Fibroblast of skin of left quadriceps (primary cell): ENCODE measurements around the gene TOMM34.
A peak's percentile ranks its signal among the peaks of the same experiment; 100 is the strongest.

Source experiments
- DNase-seq, 2 experiments: peaks; one replicate each; pipeline ENCODE4 v3.0.0-alpha.2; 2013; ENCODE audit warnings: low read depth in 2 of 2

The TOMM34 gene

GRCh38 chr20:44963325-44964215, 3.4 kb upstream of the TOMM34 start:
- no peak for DNase-seq

GRCh38 chr20:44962483-44962882, 2.3 kb upstream of the TOMM34 start:
- DNase-seq: no peak

- peak in 1 of 2 experiments; percentile 18 for DNase-seq
These were observed 1.7 kb upstream of the TOMM34 start for GRCh38 chr20:44961870-44962267.

- no peak for DNase-seq
These were observed 1.0 kb upstream of the TOMM34 start for GRCh38 chr20:44961011-44961869.

- peak in 1 of 2 experiments; percentile 11 for DNase-seq
These were observed 527 bp downstream of the TOMM34 start for GRCh38 chr20:44959638-44960102.

- no peak for DNase-seq
These were observed 1.0 kb downstream of the TOMM34 start for GRCh38 chr20:44959082-44959637.

- no peak for DNase-seq
These were observed 1.9 kb downstream of the TOMM34 start for GRCh38 chr20:44958276-44958675.

GRCh38 chr20:44956410-44956809, 3.8 kb downstream of the TOMM34 start:
- DNase-seq: no peak

GRCh38 chr20:44955270-44955669, 4.9 kb downstream of the TOMM34 start:
- no peak for DNase-seq

- DNase-seq: no peak
These were observed 6.0 kb downstream of the TOMM34 start for GRCh38 chr20:44954211-44954610.

- no peak for DNase-seq
These were observed 7.5 kb downstream of the TOMM34 start for GRCh38 chr20:44952731-44953130.

GRCh38 chr20:44950368-44950767, 9.8 kb downstream of the TOMM34 start:
- no peak for DNase-seq

- DNase-seq: no peak
These were observed 11.7 kb downstream of the TOMM34 start for GRCh38 chr20:44948513-44948912.

- DNase-seq: no peak
These were observed 12.1 kb downstream of the TOMM34 start for GRCh38 chr20:44948107-44948506.

GRCh38 chr20:44946271-44946852, 13.8 kb downstream of the TOMM34 start:
- no peak for DNase-seq

- DNase-seq: no peak
These were observed 14.9 kb downstream of the TOMM34 start for GRCh38 chr20:44945261-44945660.

GRCh38 chr20:44943828-44944227, 16.4 kb downstream of the TOMM34 start:
- no peak for DNase-seq

GRCh38 chr20:44942264-44942973, 17.8 kb downstream of the TOMM34 start:
- DNase-seq: no peak

- no peak for DNase-seq
These were observed 19.0 kb downstream of the TOMM34 start for GRCh38 chr20:44941120-44941691.

- no peak for DNase-seq
These were observed 21.6 kb downstream of the TOMM34 start for GRCh38 chr20:44938637-44939036.

GRCh38 chr20:44936510-44936909, 23.7 kb downstream of the TOMM34 start:
- no peak for DNase-seq
